NT2/D1 (cell line): Measurements from ENCODE around the gene RAP1A.

Source experiments
- DNase-seq: peaks from one replicate; pipeline ENCODE4 v3.0.0-alpha.2; 2011; ENCODE audit warnings: low read depth, low spot score
- H3K27me3 ChIP-seq: 2 replicates; pipeline ENCODE4 v1.6.0; 2011; ENCODE audit warnings: mild to moderate bottlenecking; ENCODE audit not compliant: insufficient read length, insufficient read depth
- H3K36me3 ChIP-seq: 2 replicates; pipeline ENCODE4 v1.6.1; 2011; ENCODE audit warnings: mild to moderate bottlenecking, low read length, mixed read lengths; ENCODE audit not compliant: insufficient read depth, insufficient read length
- H3K4me1 ChIP-seq: 2 replicates; pipeline ENCODE4 v1.5.1; 2011; ENCODE audit not compliant: insufficient read depth, insufficient read length
- H3K4me3 ChIP-seq: 2 replicates; pipeline ENCODE4 v1.5.1; 2011; ENCODE audit warnings: low read depth; ENCODE audit not compliant: insufficient read length
- H3K9ac ChIP-seq: 2 replicates; pipeline ENCODE4 v1.6.0; 2011; ENCODE audit warnings: low read depth; ENCODE audit not compliant: insufficient read length
- H3K9me3 ChIP-seq: 2 replicates; pipeline ENCODE4 v1.5.1; 2011; ENCODE audit warnings: mild to moderate bottlenecking, low read length; ENCODE audit not compliant: insufficient read depth
- SUZ12 ChIP-seq: IDR thresholded peaks from 2 replicates; pipeline ENCODE4 v1.6.1; 2011; ENCODE audit not compliant: insufficient read length, insufficient read depth; ENCODE audit errors: extremely low read depth
- YY1 ChIP-seq: IDR thresholded peaks from 2 replicates; pipeline ENCODE4 v1.6.1; 2011; ENCODE audit not compliant: insufficient read length, insufficient read depth
- ZNF274 ChIP-seq: IDR thresholded peaks from 2 replicates; pipeline ENCODE4 v1.6.1; 2011; ENCODE audit warnings: mild to moderate bottlenecking, low read depth, low read length

RAP1A gene

DNA sequence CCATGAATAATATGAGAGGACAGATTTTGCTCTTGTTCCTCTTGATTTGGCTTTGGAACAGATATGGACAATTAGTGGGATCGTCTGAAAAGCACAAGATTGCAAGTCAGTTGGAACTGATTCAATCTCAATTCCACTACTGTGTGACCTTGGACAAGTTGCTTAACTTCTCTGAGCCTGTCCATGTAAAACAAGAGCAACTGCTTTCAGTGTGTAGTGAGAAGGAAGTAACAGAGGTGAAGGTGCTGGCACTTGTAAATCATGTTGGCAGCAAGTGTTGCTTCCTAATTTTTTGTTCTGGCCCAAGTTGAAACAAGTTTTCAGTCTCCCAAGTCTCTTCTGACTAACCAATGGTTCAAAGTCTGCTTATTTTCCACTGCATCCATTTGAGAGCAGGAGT lies 104.3 kb downstream of the RAP1A start:
- H3K4me3 ChIP-seq = no peak overlapping the region
- H3K4me1 ChIP-seq = peaks cover 25% of the 10 kb centered on the region
- no peaks in the 10 kb centered on the region for H3K9me3 ChIP-seq
- H3K9ac ChIP-seq = no peak overlapping the region
- TF ChIP-seq YY1 = no peak
- no peak for TF ChIP-seq ZNF274
- no peak for TF ChIP-seq SUZ12
- H3K36me3 ChIP-seq = peaks cover 5% of the 10 kb centered on the region
- H3K27me3 ChIP-seq = no peaks in the 10 kb centered on the region
- no peak for DNase-seq

DNA sequence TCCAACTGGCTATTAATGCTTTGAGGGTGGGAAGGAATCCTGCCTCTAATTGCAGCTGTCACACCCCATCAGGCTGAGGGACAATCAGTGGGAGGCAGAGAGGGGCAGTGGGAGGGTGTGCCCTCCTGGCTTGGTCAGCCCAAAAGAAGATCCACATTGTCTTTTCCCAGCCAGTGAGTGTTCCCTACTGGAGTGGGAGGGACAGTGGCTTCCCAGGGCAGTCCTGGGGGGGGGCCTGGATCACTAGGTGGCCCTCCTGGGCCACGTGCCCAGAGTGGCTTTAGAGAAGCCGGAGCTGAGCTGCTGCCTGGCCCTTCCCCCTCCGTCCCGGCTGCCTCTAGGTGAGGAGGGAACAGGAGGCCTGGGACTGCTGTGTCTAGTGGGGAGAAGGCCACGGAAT lies 105.6 kb downstream of the RAP1A start:
- H3K4me1 ChIP-seq = peaks cover 23% of the 10 kb centered on the region
- no peak for TF ChIP-seq SUZ12
- H3K27me3 ChIP-seq = no peaks in the 10 kb centered on the region
- DNase-seq = no peak
- no peak overlapping the region for H3K9ac ChIP-seq
- H3K36me3 ChIP-seq = peaks cover 5% of the 10 kb centered on the region
- H3K9me3 ChIP-seq = no peaks in the 10 kb centered on the region
- H3K4me3 ChIP-seq = no peak overlapping the region

DNA sequence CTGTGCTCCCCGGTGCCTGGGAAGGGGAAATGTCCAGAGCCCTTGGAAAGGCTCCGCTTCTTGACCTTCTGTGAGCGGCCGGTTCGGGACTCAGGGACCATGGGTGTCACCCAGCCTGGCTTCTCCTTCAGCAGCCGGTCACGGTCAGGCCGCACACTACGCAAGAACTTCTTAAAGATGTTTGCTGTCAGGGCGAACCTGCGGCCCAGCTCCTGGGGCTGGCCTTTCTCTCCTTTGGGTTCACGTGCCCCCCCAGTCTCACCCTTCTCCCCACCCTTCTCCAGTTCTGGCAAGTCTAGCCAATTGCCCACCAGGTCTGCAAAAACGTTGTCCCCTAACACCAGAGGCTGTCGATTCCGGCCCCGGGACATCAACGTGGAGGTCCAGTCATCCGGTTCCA lies 107.5 kb downstream of the RAP1A start:
- Histone ChIP-seq H3K9ac (no peak overlapping the region), H3K4me3 (no peak overlapping the region), H3K9me3 (no peaks in the 10 kb centered on the region), H3K4me1 (peaks cover 16% of the 10 kb centered on the region), H3K27me3 (no peaks in the 10 kb centered on the region), H3K36me3 (peaks cover 12% of the 10 kb centered on the region)
- no peak for DNase-seq
- TF ChIP-seq SUZ12 = no peak

DNA sequence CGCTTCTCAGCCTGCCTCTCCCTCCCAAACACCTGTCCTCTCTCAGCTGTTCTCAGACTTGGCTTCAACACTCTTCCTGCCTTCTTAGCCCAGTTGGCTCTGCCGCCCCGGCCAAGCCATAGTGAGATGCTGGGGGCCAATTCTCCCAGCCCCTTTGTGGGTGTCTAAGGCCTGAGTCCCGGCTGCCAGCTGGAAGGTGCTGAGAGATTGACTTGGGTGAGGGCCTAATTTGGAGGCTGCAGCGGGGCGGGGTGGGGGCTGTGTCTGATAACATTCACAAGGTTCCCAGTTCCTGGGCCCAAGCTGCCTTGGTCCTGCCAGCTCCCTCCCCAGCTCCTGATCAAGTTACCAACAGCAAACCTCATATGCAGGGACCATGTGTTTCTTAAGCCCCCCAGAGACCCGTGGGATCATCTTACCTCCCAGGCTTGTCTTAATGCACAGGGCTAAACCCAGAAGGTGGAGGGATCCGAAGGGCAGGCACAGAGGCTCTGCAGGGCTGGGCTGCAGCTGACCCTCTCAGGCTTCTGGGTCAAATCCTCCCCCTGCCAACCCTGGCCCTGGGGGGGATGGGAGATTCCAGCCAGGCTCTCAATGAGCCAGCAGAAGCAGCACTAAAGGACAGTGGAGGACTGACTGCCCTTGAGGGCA lies 109.8 kb downstream of the RAP1A start:
- Histone ChIP-seq H3K4me3 (no peak overlapping the region), H3K36me3 (peaks cover 12% of the 10 kb centered on the region), H3K27me3 (peaks cover under 1% of the 10 kb centered on the region), H3K9me3 (no peaks in the 10 kb centered on the region), H3K4me1 (peaks cover 17% of the 10 kb centered on the region), H3K9ac (peak overlapping the region; percentile 7)
- TF ChIP-seq YY1 = no peak
- TF ChIP-seq SUZ12 = no peak
- no peak for TF ChIP-seq ZNF274
- DNase-seq = no peak

DNA sequence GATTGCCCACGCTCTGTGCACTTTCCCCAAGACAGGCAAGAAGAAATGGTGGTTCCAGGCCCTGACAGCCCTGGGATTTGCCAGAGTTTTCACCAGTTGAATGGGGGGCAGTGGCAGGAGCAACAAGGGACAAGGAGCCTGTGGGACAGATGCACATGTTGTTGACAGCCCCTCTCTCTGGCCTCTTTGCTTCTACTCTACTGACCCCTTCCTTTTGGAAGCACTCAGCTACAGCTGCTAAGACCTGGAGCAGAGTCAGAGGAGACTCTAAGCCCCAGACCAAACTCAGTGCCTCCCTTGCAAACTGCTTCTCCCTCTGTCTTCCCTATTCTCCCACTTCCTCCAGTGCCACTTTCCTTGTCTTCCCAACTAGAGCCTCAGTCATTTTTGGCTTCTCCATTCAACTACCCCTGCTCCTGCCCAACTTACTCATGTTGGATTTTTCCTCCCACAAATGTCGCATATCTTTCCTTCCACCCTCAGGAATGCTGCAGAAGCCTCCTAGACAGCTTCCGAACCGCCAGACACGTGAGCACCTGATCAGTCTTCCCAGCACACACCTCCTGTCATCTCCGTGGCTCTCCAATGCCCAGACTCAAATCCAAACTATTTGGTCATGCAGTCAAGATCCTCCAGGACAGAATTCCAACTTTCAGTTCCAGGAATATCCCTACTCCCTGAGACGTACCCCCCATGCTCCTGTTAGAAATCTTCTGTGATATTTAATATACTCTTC lies 110.5 kb downstream of the RAP1A start:
- Histone ChIP-seq H3K36me3 (peaks cover 17% of the 10 kb centered on the region), H3K4me3 (no peak overlapping the region), H3K27me3 (peaks cover 3% of the 10 kb centered on the region), H3K9me3 (no peaks in the 10 kb centered on the region), H3K4me1 (peaks cover 17% of the 10 kb centered on the region), H3K9ac (no peak overlapping the region)
- TF ChIP-seq ZNF274 (no peak), SUZ12 (no peak), YY1 (no peak)
- DNase-seq = no peak

DNA sequence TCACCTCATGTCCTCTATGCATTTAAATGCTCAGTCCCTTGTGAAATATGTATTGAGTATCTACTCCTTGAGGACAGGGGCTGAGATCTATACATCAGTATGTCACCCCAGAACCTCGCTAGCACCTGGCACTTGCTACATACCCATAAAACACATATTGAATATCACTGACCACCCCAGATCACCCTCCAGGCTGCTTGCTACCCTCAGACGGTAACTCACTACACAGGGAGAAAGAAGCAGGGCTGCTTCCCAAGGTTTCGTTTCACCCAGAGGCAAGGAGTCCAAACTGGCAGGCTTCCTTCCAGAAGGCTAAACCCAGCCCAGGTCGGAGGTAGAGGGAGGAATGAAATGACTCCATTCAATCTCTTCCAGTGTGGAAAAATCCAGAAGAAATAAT lies 111.1 kb downstream of the RAP1A start:
- Histone ChIP-seq H3K9ac (no peak overlapping the region), H3K4me3 (no peak overlapping the region), H3K4me1 (peaks cover 17% of the 10 kb centered on the region), H3K36me3 (peaks cover 17% of the 10 kb centered on the region), H3K27me3 (peaks cover 3% of the 10 kb centered on the region), H3K9me3 (no peaks in the 10 kb centered on the region)
- TF ChIP-seq SUZ12 = no peak
- TF ChIP-seq ZNF274 = no peak
- TF ChIP-seq YY1 = no peak
- no peak for DNase-seq

DNA sequence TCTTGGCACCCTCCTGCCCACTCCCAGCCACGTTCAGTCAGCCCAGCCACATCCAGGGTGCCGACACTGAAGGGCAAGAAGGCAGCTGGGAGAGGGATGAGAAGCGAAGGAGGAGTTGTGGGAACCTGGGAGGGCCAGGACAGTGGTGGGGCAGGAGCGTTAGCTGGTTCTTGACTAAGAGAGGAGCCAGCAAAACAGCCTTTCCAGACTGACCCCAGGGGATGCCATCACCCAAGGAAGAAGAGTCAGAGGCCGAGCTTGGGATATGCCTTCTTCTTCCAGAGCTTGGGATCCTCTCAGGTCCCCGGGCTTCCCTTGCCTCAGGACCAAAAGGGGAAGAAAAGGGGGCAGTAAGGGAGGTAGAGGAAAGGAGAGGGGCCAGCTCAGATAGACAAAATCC lies 112.4 kb downstream of the RAP1A start:
- Histone ChIP-seq H3K4me3 (no peak overlapping the region), H3K9me3 (no peaks in the 10 kb centered on the region), H3K36me3 (peaks cover 17% of the 10 kb centered on the region), H3K4me1 (peaks cover 20% of the 10 kb centered on the region), H3K27me3 (peaks cover 6% of the 10 kb centered on the region), H3K9ac (no peak overlapping the region)
- no peak for DNase-seq
- no peak for TF ChIP-seq YY1
- TF ChIP-seq ZNF274 = no peak
- TF ChIP-seq SUZ12 = no peak
